Measurements from ENCODE around the gene ROR1.

Gene ROR1

DNA sequence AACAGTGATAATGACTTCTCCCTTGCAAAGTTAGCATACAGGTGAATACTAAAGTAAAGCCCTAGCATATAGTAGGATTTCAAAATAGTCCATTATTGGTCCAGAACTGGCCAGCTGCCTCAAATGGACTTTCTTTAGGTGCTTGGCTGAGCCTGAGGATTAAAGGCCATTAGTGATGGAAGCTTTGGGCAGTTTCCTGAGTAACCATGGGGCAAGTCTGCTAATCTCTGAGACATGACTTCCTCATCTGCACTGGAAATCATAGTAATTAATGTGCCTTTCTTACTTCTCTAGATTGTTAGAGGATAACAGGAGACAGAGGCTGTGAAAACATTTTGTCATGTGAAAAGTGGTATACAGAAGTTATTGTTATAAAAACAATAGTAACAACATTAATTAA is 273.1 kb downstream of the ROR1 start:
- DNase-seq = no peak

DNA sequence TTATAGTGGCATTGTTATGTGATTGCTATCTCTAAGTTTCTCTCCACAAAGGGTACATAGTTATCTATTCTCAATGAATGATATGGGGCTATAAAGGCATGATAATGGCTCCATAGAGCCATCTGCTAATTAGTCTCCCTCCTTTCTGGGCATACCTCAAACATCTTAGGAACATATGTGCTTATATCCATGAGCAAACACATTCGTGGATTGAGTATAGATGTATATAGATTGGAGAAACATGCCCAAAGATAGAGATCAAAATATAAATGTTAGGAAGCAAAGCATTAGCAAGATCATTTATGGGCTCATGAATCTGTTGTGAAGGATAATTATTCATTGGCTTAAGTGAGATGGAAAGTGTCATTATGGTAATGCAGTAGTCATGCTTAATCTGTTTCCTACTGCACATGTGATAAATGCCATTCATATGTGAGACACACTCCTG is 273.8 kb downstream of the ROR1 start:
- no peak for DNase-seq

DNA sequence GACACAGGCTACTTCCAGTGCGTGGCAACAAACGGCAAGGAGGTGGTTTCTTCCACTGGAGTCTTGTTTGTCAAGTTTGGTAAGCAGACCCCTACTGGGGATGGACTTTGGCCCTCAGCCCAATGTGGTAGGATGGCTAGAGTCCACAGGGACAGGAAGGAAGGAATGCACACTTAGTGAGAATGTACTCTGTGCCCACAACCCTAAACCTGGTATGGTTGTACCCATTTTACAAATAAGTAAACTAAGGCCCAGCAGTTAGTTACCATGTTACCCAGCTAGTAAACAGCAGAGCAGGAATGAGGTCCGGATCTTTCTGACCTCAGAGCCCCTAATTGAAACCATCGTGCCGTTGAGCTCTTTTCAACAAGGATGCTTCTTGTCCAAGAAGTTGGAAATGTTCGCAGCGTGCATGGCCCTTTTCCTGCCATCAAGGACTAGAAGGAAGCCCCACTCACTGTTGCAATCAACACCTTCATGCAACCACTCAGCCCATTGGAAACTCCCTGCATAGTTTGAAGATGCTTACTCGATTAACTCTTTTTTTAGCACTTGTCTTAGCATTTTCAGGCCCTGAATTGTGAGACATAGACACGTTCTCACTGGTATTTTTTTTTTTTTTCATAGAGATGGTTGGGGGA is 276.2 kb downstream of the ROR1 start:
- no peak for DNase-seq

DNA sequence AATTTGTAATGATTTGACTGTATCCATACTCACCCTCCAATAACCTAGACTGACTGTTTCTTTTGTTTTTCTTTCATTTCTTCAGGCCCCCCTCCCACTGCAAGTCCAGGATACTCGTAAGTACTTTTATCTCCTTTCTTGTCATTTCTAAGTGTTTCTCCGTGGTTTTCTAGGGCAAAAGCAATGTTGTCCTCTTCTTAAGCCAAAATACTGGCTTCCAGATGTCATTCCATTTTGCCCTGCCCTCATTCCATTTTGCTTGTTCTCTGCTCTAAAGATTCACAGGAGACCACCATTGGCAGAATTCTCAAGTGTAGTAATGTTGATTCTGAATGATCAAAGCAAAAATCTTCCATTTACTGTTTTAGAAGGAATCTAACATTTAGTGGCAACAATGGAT is 276.8 kb downstream of the ROR1 start:
- no peak for DNase-seq

DNA sequence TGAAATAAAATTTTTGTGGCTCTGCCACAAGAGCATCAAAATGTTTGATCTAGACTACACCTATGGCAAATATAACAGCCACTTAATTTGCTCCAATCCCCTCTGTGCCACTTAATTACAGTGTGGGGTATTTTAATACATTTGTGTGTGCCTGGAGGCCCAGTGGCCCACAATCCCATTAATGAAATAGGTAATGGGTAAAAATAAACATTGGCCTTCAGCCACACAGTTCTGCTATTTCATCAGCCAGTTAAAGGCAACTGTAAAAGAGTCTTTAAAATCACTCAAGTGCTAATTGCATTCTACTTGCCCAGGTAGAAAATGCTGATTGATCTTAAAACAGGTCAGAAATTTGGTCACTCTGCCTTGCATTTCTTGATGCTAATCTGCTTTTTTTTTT is 278.0 kb downstream of the ROR1 start:
- DNase-seq = no peak

DNA sequence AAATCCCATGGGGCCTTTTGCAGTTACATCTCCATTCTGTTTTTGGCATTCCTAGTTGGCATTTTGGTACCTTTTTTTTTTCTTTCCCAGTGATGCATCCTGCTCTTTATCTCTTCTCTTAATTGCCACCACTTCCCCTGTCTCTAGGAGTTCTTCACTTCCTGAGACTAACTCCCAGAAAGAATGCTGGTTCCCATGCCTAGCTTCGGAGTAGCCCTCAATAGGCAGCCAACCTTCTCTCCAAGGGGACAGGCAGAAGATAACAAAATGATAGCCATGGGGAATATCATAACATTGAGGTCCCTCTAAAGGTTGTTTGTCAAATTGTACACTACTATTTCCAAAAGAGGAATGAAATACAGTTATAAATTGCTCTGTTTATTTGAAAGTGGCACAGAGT is 279.0 kb downstream of the ROR1 start:
- DNase-seq = no peak

DNA sequence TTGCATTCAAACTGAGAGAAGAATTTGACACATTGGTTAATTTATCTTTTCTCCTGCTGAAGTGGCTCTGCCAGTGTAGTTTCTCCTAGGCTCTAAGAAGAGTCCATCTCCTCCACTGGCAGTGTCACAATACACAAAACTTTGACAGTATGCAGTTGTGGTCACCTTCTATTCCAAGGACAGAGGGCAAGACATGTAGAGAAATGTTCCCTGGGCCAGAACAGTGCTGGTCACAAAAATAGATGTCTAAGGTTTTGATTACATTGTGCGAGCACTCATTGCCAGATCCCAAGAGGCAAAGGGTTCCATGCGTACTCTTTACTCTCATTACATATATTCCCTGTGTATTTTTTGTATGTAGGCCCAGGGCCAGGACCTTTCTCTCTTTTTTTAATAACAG is 281.5 kb downstream of the ROR1 start:
- no peak for DNase-seq

DNA sequence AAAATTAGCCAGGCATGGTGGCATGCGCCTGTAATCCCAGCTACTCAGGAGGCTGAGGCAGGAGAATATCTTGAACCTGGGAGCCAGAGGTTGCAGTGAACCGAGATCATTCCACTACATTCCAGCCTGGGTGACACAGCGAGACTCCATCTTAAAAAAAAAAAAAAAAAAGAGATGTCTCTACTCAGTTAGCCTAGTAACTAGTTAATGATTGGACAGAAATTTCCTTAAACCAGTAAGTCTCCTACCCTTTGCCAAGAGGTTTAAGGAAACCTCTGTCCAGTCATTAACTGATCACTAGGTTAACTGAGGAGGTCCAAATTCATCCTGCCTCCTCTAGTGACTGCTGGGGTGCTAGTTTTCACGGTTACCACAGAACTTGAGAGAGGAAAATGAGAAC is 285.7 kb downstream of the ROR1 start:
- DNase-seq = no peak

DNA sequence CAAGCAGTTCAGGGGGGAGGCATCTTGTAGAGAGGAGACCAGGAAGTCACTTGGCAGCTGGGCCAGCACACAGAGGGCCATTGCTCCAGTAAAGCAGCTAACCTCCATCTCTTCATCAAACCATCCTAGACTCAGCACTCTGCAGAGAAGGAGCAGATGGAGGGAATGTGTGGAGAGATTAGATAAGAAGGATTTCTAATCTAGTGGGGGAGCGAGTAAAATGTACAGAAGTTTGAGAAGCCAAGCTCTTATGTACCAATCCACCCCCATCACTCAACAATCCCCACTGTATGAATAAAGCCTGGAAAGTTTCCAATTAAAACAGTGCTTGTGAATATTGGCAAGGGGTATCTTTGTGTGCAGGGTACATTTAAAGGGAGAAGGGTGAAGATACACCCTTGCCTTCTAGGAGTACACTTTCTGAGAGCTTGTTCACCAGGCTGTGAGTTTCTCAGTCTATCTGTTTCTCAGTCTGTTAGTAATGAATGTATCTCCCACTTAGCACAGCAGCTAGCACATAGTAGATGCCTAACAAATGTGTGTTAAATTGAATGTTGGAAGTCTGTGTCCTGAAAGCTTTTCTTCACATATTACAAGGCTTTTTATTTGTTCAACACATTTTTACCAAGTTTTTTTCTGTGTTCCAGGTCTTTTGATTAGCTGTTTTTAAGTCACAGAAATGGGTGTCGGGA is 286.9 kb downstream of the ROR1 start:
- no peak for DNase-seq

DNA sequence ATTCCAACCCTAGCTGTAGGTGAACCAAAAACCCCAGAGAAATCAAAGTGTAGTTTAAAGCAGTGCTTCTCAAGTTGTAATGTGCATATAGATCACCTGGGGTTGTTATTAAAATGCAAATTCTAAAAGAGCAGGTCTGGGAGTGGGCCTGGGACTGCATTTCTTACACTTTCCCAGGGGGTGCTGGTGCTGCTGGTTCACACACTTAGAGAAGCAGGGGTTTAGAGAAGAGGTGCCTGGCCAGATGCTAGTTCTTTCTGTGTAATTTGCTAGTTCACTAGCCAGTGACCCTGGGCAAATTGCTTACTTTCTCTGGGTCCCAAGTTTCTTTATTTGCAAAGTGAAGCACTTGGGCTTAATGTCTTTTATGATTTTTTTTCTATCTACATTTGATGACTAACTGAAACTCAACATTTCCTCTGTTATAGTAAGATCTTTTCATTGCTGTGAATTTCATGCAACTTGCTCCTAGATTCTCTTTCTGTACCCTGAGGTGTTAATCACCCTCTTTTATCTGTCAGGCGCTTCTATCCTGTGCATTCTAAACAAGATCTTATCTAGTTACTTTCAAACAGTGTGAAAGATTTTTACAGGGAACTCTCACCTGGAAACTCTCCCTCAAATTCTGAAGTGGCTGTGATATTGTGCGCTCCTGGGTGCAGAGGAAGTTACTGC is 287.8 kb downstream of the ROR1 start:
- DNase-seq = no peak

DNA sequence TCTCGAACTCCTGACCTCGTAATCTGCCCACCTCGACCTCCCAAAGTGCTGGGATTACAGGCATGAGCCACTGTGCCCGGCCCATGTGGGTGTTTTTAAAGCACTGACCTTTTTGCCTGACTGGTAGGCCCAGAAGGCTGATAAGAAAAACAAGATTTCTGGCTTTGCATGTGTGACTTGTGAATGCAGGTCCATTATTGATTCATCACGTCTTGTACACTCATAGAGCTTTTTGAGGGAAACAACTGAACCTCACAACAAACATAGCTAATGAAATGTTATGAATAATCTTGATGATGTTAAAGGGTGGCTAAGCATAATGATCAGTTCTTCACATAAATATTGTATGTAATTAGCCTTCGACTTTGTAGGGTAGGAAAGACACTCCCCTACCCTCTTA is 288.7 kb downstream of the ROR1 start:
- DNase-seq = no peak

DNA sequence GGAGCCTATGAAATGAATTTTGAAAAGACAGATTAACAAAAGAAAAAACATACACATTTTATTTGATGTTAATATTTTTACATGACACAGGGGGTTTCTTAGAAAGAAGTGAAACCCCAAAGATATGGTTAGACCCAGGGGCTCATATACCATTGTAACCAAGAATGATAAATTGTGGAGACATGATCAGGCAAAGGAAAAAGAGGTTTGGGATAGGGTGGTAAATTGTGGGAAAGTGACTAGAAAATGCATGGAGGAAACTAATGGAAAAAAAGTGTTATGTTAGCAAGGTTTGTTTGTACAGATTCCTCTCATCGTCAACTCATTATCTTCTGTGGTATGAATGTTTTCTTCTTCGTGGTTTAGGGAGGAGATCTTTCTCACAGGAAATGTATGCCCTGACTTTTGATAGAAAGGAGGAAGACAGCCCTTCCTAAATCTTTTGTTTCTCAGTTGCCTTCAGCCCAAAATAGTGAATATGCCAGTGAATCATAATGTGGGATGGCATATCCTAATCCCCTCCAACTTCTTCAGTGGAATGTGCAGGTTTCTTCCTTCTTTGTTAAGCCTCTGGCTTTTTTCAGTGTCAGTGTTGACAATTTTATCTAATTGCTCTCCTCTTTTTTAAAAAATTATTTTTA is 289.2 kb downstream of the ROR1 start:
- DNase-seq = no peak

DNA sequence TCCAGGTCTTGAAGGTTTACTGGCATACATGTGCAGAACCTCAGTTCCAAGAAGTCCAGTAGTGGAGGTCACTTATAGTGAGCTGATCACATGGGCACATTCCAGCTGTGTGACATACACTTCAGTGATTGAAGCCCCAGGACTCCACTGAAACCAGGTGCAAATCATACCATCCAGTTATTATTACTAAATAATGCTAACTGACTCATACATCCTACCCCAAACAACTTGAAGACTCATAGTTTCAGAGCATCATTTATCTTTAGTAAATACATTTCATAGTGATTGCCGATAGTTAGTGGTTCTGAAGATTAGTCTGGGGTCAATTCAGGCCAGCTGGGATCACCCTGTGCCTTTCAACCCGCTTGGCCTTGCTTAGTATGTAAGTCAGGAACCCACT is 291.8 kb downstream of the ROR1 start:
- DNase-seq = no peak

DNA sequence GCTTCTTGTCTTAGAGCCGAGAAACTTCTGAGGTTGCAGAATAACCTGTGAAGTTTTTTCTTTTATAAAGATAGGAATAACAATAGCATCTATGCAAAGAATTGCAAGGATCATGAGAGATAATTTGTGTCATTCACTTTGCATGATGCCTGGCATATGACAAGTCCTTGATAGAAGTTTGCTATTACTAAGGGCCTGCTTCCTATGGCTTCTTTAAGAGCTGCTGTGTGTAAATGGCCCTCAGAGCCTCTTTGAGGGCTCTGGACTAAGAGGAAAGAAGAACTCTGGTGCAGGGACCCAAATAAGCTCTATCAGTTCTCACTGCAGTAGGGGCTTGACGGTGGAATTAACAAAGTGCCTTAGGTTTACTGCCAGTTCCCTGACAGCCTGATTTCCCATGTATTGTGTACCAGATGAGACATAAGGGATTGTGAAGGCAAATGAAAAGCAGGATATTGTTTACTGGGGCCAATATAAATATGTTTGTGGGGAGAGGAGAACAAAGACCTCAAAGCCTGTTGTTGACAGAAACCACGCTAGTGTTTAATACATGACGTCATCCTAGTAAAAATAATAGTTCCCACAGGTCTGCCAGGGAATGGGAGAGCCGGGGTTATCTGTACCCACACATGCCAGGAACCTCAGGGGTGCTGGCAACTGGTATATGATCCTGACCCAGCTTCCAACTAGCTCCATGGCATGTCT is 298.4 kb downstream of the ROR1 start:
- peak in 1 of 58 donors; percentile 10 for DNase-seq

DNA sequence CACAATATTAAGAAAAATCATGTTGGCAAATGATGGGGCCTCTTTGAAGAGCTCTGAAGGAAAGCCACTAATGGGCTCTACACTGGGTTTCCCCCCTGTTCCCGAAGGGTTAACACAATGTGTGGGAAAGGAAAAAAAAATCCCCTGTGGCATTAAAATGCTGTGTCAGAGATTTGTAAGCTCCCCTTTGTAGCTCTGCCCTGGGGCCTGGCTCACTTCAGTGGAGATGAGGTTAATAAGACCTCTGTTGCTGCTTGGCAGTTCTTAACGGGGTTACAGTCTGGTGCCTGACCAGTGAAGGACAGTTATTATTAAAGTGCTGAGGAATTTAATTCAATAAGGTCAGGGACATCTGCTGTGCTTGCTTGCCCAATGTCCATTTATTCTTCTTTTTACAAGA is 299.9 kb downstream of the ROR1 start:
- peak in 5 of 58 donors; percentile 1 to 17 (median 7) for DNase-seq

DNA sequence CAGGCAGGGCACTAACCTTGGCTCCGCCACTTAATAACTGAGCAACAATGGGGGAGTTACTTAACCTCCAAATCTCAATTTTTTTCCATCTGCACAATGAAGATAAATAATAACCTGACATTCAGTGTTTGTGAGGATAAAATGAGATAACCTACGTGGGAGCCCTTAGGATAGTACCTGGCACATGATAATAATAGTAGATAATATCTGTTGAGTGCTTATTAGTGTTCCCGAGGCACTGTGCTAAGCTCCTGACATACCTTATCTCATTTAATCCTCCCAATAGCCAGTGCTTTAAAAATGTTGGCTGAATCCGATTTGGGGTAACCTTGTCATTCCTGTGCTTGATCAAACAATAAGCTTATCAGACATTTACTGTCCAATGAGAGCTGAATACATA is 300.9 kb downstream of the ROR1 start:
- DNase-seq = no peak

DNA sequence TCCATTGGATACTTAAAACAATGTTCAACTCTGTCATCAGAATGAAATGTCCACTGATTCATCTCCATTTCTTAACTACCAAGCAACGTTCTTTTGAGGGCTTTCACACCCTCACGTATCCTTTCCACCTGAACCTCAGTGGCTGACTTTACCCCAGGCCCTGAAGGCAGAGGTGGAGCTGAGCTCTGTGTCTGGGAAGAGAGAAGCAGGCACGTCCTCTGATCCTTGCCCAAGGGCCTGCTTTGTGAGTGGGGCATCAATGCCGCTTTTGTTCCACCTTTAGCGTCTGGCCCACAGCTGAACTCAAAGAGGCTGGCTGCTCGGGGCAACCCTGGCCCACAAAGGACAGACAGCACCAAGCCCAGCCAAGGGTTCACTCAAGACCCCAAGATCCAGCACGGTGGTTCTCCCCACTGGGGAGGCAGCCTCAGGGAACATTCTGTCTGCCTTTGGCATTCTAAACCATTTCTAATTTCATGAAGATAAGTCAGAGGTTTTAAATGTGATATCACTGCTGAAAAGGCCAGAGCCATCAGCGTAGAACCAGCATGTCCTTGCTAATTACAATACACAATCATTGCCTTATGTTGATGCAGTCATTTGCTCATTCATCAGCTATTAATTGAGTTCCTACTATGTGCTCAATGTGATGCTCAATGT is 303.6 kb downstream of the ROR1 start:
- DNase-seq = peak in 39 of 58 donors; percentile 1 to 77 (median 30)

DNA sequence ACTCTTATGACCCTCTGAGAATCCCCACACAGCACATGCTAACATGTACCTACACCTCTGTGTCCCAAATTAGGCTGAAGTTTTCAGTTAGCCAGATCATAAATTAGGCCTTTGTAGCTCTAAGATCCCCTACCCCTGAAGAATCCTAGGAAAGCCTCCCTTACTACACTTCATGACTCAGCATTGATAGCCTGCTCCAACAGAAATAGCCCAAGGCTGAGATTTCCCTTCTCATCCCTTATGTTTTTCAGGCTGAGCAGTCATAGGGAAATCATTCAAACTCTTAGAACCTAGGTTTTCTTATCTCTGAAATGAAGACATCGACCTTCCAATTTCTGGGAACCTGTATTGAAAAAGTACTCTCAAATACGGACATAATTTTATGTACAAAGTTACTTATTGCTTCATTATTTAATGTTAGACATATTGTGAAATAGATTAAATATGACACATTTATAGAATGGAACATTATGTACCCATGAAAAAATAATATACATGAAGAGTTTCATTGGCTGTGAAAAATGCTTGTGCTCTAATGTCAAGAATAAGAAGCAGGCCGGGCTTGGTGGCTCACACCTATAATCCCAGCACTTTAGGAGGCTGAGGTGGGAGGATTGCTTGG is 307.2 kb downstream of the ROR1 start:
- DNase-seq = no peak

DNA sequence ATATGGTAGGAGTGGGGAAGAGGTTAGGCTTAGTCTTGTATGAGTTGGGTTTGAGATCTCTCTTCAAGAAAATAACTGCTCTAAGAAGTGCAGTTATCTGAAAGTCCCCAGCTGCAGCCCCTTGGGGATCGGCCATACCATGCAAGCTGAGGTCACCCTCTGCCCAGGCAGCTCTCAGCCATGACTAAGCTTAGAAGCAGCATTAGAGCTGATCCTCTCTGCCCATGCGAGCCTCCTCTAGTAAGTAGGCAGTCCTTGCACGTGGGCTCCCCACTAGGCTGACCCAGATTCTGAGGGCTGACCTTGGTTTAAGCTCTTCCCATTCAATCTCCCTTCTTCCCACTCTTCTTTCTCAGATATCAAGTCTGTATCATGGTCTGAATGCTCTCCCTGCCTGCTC is 308.6 kb downstream of the ROR1 start:
- DNase-seq = no peak

DNA sequence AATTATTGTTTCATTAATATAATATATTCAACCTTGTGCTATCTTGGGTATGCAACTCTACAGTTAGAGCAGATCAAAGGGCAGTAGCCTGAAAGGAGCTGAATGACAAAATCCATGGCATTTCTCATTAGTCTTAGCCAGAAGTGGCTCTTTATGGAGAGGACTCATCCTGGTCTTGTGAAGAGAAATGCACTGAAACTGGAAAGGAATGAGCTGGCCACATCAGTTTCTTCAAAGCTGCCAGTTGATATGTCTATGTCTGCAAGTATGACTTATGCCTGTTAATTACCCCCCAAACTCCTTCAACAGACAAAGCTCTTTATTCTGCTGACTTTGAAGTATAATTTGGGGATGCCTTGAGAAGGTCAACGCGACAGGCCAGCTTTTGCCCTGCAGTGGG is 310.6 kb downstream of the ROR1 start:
- DNase-seq = no peak

DNA sequence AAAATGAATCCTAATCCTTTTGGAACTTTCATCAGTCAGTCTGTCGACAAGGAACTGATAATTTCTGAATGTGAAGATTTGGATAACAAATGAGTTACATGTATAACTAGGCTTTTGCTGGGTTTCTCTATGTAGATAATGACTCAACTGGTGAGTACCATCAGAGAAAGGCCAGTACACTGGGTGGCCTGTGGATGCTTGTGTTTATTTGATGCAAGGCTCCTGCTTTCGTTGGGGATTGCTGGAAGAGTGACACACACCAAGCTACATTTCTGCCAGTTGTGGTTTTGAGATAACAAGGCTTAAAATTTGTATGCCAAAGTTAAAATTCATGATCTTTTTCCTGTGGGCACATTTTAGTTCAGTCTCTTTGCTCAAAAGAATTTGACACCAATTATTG is 314.0 kb downstream of the ROR1 start:
- DNase-seq = no peak
